Activated naive CD4-positive, alpha-beta T cell (primary cell): ENCODE data around the gene PAX8.

Source experiments
- DNase-seq, 4 experiments: peaks; one replicate each; lab custom pipeline; 2025; lab: John Stamatoyannopoulos, UW

The PAX8 gene

GRCh38 chr2:113182471-113183260 lies 96.1 kb downstream of the PAX8 start:
- no peak for DNase-seq

DNA sequence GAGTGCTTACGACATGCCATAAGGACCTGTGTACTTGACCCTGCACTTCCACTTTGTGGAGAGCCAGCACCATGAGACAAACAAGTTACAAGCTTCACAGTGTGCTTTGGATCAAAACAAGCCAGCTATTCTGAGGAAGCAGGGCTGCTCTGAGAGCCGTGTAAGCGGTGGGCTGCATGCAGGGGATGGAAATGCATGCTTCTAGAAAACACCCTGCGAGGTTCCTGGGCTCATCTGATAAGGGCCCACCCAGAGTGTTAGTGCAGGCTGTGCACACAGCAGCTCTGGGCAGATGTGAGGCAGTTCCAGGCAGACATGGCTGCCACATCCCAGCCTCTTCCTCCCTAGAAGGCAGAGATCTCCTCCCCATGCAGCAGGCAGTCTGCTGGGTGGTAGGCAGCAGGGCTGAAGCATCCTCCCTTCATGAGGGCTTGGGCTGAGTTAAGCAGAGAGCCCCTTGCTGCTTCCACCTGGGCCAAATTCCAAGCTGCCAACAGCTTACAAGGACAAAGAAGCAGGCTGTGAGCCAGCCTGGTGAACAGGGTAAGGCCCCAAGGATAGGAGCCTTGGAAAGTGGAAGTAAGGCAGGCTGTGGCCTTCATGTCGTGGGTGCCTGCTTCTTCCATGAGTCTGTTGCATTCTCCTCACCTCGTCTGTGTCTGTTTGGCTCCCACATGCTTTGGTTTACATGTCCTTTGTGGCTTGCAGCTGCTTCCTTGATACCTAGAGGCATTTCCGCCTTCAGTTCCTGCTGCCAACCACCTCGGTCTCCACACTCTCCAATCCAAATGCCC lies 97.3 kb downstream of the PAX8 start:
- DNase-seq: no peak

- peak in 1 of 4 experiments; percentile 12 for DNase-seq
Measured at GRCh38 chr2:113180131-113180946, 98.4 kb downstream of the PAX8 start.

- no peak for DNase-seq
Measured at GRCh38 chr2:113179446-113180045, 99.2 kb downstream of the PAX8 start.

DNA sequence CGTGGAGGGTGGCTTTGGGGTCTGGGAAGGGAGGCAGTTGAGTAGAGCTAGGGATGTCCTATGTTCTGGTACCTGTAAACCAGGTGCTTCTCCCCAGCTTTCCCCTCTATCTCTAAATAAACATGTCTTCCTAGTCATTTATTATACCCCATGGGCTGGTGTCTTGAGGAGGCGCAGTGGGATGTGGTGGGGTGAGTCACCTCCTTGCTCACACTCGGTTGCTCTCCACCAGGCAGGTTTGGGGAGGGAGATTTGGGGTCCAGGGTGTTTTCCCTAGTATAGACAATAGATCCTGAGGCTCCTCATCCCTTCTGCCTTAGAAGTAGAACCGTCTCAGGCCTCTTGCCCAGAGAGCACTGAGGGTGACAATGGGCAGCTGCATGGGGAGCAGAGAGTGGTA lies 99.8 kb downstream of the PAX8 start:
- DNase-seq: no peak

- DNase-seq: no peak
Measured at GRCh38 chr2:113178069-113178746, 100.5 kb downstream of the PAX8 start.

DNA sequence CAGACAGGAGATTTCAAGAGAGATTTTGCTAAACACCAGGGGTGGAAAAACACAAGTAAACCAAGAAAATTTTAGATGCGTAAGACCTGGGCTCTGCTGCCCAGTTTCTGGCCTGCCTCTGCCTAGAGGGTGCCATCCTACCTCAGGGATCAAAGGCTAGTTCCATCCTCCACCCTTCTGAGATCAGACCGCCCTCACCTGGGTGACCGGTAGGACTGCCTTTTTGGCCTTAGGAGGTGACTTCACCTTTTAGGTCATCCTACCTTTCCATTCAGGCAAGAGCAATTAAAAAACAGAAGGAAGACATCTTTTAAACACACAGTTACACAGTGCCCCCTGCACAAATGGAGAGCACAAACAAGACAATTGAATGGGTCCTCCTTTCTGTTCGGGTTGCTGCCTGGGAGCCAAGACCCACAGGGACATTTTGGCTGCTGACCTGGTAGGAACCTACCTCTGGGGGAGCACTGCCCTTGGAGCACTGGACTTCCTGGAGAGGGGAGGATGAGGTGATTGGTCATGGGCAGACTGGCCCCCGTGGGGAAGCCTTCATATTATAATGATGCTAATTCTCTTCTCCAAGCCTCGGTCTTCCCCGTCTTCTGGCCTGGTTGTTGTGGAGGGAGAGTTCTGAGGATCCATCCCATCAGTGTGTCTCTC lies 101.9 kb downstream of the PAX8 start:
- DNase-seq: no peak

GRCh38 chr2:113175736-113176695 lies 102.7 kb downstream of the PAX8 start:
- no peak for DNase-seq

DNA sequence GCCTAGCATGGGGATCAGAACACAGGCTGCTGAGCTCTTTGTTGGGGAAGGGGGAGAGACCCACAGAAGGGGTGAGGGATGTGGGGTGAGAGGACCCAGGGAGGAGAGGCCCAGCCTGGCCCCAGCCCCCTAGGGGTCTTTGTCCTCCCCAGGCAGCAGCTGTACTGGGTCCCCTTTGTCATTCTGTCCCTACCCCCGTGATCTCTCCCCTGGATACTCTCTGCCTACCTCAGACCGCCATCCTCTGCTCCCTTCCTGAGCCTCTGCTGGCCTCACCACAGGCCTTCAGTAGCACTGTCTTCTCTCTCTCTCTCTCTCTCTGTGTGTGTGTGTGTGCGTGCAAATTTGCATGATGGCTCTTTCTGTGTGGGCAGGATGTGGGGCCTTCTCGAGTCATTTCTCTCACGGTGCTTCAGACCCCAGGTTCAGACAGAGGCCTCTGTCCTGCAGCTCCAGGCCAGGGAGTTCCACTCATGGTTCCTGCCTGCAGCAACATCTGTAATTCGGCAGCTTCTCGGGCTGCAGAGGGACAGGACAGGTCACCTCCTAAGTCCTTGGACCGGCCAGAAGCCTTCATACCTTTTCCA lies 103.6 kb downstream of the PAX8 start:
- peak in 2 of 4 experiments; percentile 38 to 40 for DNase-seq

- DNase-seq: no peak
Measured at GRCh38 chr2:113174376-113174750, 104.4 kb downstream of the PAX8 start.

- DNase-seq: peak in 3 of 4 experiments; percentile 67 to 77 (median 72)
Measured at GRCh38 chr2:113173542-113174375, 105.0 kb downstream of the PAX8 start, which contains the start of gene PSD4. Gene PSD4 (plus strand): TSS chr2:113173971. CDS start chr2:113182457, 8,486 bp downstream.

- no peak for DNase-seq
Measured at GRCh38 chr2:113172721-113173541, 105.8 kb downstream of the PAX8 start.

- DNase-seq: no peak
Measured at GRCh38 chr2:113171334-113172075, 107.2 kb downstream of the PAX8 start.

- no peak for DNase-seq
Measured at GRCh38 chr2:113169586-113169985, 109.1 kb downstream of the PAX8 start.

DNA sequence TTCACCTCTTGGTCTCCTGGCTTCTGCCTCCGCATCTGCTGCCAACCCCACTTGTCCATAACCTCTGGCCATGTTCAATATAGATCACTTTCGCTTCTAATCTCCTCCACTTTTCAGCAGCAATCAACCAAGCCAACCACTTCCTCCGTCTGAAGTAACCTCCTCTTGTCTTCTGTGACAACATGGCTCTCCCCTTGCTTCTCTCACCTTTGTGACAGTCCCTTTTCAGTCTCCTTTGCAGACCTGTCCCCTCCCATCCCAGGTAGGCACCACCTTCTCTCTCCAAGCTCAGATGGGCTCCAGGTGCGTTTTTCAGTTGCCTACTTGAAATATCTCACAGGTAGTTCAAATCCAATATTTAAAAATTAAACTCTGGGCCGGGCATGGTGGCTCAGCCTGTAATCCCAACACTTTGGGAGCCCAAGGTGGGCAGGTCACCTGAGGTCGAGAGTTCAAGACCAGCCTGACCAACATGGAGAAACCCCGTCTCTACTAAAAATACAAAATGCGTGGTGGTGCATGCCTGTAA lies 109.7 kb downstream of the PAX8 start:
- DNase-seq: peak in 1 of 4 experiments; percentile 13

DNA sequence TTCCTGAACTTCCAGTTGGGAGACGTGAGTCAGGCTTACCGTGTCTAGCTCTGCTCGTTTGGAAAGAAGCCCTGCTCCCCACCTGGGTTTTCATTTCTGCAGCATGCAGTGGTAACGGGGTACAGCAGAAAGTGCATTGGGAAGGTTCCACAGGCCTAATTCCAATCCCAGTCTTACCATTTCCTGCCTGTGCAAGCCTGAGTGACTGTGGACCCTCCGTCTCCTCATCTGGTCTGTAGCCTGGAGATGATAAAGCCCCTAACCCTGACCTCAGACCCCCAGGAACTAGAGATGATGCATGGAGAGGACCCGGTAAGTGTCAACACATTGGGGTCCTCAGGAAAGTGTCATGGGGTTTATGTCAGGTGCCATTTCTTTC lies 110.8 kb downstream of the PAX8 start:
- no peak for DNase-seq
